ENCODE results near the gene SLCO1A2. TPM values are rescaled to one million over a fixed set of nuclear protein-coding genes. Genes with fewer than 3 reads are reported as not detected.
A peak's percentile ranks its signal among the peaks of the same experiment; 100 is the strongest.

SLCO1A2 gene
- total RNA-seq, 1 experiment from 2014 or later, result 10.3 TPM

DNA sequence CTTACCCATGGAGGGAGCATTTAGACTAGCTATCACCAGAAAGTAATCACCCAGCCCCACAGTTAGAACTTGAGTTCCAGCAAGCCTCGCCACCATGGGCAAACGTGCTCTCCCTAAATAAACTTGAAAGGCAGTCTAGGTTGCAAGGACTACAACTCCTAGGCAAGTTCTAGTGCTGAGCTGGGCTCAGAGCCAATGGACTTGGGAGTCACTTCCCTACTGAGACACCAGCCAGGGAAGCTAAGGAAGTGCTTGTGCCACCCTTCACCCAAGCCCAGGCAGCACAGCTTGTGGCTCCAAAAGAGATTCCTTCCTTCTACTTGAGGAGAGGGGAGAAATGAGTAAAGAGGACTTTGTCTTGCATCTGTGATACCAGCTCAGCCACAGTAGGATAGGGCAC is 57.9 kb downstream of the SLCO1A2 start:
- H3K9ac ChIP-seq (ENCODE audit: extremely low read depth, insufficient read length, low read length), result no peak overlapping the region
- Mint-ChIP-seq H3K27me3 (ENCODE audit: low read depth) (no peaks in the 10 kb centered on the region), H3K36me3 (ENCODE audit: insufficient read depth in 1 of 3, low read depth in 3 of 3) (peaks cover 0 to 2% (median 0%) of the 10 kb centered on the region in 3 experiments; a peak in 2 of 7 replicates), H3K27ac (peak overlapping the region in 1 of 3 experiments; percentile 84; a peak in 2 of 7 replicates), H3K4me3 (no peak overlapping the region), H3K9me3 (no peaks in the 10 kb centered on the region), H3K4me1 (no peaks in the 10 kb centered on the region)
- no peak overlapping the region for H2BK120ac ChIP-seq (ENCODE audit: low read depth, low read length, poor library complexity, severe bottlenecking)
- H3T11ph ChIP-seq (ENCODE audit: low read length), result no peak overlapping the region
- H3K56ac ChIP-seq (ENCODE audit: insufficient read length, low read depth, low read length), result no peak overlapping the region
- H3K27ac ChIP-seq (ENCODE audit: insufficient read length, low read depth, low read length), result no peak overlapping the region
- H3K4me2 ChIP-seq (ENCODE audit: insufficient read depth, insufficient read length, low read length), result no peak overlapping the region
- H3K27me3 ChIP-seq (ENCODE audit: insufficient read depth, low read length), result no peaks in the 10 kb centered on the region
- no peak overlapping the region for H4K91ac ChIP-seq (ENCODE audit: insufficient read length, low read depth, low read length)
- no peak overlapping the region for H3K23ac ChIP-seq (ENCODE audit: insufficient read length, low read depth, low read length)
- H3K4me1 ChIP-seq (ENCODE audit: insufficient read depth, low read length), result no peaks in the 10 kb centered on the region
- no peak overlapping the region for H3K4ac ChIP-seq (ENCODE audit: low read depth, low read length)
- H2BK20ac ChIP-seq (ENCODE audit: low read depth, low read length, poor library complexity, severe bottlenecking), result no peak overlapping the region
- no peak overlapping the region for H2AFZ ChIP-seq (ENCODE audit: low read length)
- no peak overlapping the region for H3K18ac ChIP-seq (ENCODE audit: insufficient read length, low read depth, low read length)
- H3K14ac ChIP-seq (ENCODE audit: insufficient read depth, low read length), result no peak overlapping the region
- no peaks in the 10 kb centered on the region for H3K23me2 ChIP-seq (ENCODE audit: insufficient read length, low read depth, low read length, poor library complexity, severe bottlenecking)
- DNase-seq, result no peak
- no peak overlapping the region for H4K5ac ChIP-seq (ENCODE audit: insufficient read length, low read depth, low read length)
- no peaks in the 10 kb centered on the region for H4K20me1 ChIP-seq (ENCODE audit: control insufficient read depth, insufficient read depth, insufficient read length)
- H2AK5ac ChIP-seq (ENCODE audit: insufficient read length, low read length), result no peak overlapping the region
- no peaks in the 10 kb centered on the region for H3K9me3 ChIP-seq (ENCODE audit: control insufficient read depth, low read depth, low read length)
- H3K79me2 ChIP-seq (ENCODE audit: insufficient read depth, low read length), result no peaks in the 10 kb centered on the region
- no peak overlapping the region for H4K8ac ChIP-seq (replicated peaks; ENCODE audit: insufficient read length, low read depth, low read length)
- no peak overlapping the region for H2BK5ac ChIP-seq (ENCODE audit: insufficient read length, low read length)
- H3K79me1 ChIP-seq (ENCODE audit: insufficient read depth, low read depth, low read length, poor library complexity, severe bottlenecking), result no peaks in the 10 kb centered on the region
- WGBS (ENCODE audit: extremely low coverage, insufficient read length, low lambda C conversion rate), result no CpG with 5 or more reads among the region's 2 CpGs
- no peak for TF ChIP-seq CTCF (conservative IDR thresholded peaks at IDR 0.05)
- no peak overlapping the region for H2BK15ac ChIP-seq (ENCODE audit: low read depth, low read length)
- no peak overlapping the region for H2BK12ac ChIP-seq (ENCODE audit: insufficient read length, low read depth, low read length)

Measured in H9 (cell line).